ENCODE data around the gene OR5K4.
"Not testable (repeated sequence)": the region's sequence is repeated elsewhere in the genome, so short reads cannot be mapped to it uniquely, and the experiment has no call there.

Gene OR5K4

DNA sequence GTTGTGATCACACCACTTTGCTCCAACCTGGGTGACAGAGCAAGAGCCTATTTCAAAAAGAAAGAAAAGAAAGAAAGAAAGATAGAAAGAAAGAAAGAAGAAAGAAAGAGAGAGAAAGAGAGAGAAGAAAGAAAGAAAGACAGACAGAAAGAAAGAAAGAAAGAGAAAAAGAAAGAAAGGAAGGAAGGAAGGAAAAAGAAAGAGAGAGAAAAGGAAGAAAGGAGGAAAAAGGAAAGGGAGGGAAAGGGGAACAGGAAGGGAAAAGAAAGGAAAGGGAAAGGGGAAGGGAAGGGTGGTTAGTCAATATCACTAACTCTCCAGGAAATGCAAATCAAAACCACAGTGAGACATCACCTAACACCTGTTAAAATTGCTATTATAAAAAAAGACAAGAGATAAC is 18.2 kb downstream of the OR5K4 start:
- DNase-seq = no peak

DNA sequence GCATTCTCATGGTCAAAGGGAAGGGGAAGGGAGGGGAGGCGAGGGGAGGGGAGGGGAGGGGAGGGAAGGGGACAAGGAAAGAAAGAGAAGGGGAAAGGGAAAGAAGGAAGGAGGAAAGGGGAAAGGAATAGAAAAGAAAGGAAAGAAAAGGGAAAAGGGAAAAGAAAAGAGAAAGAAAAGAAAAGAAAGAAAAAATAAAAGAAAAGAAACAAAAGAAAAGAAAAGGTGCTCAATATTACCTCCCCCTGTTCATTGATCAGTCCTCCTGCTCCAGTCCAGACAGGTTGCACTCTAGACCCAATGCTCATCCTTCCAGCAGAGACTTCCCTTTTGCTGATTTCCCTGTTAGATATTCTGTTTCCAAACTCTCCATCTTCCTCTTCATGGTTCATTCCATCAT is 18.8 kb downstream of the OR5K4 start:
- no peak for DNase-seq

DNA sequence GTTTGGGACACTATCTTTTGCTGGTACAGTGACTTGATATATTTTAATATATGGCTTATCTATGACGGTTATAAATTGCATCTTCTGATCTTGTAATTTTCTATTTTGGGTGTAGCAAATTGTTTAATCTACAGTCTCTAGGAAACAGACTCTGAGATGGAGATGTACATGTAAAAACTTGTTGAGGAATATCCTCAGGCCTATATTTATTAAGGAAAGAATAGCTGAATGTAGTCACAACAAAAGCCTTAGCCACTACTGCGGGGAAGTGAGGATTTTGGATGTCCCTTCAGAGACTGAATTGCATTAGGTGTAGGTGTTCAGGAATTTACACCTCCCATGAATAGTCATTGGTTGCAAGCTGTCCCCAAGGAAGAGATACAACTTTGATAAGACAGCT is 23.0 kb downstream of the OR5K4 start:
- DNase-seq = no peak

GRCh38 chr3:98388147-98388546 is 34.5 kb downstream of the OR5K4 start:
- no peak for DNase-seq

DNA sequence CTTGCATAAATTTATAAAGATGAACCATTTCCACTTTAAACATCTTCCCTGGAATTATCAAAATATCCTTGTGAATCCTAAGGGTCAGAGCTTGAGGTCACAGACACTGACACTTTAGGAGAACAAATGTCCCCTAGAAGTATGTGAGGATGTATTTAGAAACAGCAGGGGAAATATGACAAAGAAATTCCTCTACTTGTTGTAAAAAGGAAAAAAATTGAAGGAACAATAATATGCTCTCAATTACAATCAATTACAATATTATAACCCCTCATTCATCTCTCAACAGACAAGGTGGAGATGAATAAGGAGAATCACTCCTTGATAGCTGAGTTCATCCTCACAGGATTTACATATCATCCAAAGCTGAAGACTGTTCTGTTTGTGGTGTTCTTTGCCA is 36.7 kb downstream of the OR5K4 start, which contains the start of gene OR5K3:
TSS of gene OR5K3 (plus strand) at position 301 of the 400 bp plus-strand sequence. CDS start at position 301, 0 bp downstream.
- DNase-seq = no peak

DNA sequence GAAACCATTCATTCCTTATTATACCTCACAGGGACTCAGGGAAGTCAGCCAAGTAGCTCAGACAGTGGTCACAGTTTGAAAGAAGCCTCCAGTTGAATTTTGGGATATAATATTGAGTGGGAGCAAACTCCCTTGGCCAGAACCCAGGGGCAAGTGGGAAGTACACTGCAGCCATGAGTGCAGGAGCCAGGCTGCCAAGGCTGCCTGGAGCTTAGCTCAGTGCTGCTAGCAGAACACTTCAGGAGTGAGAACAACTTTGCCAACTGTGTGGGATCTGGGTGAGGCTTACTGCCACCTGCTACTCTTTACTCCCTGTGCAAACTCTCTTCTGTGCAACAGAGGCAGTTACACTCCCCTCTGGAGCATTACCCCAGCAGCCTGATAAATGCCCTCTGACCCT is 41.4 kb downstream of the OR5K4 start:
- no peak for DNase-seq

- DNase-seq = not testable (repeated sequence)
Observed at GRCh38 chr3:98396482-98396881, 42.8 kb downstream of the OR5K4 start.

DNA sequence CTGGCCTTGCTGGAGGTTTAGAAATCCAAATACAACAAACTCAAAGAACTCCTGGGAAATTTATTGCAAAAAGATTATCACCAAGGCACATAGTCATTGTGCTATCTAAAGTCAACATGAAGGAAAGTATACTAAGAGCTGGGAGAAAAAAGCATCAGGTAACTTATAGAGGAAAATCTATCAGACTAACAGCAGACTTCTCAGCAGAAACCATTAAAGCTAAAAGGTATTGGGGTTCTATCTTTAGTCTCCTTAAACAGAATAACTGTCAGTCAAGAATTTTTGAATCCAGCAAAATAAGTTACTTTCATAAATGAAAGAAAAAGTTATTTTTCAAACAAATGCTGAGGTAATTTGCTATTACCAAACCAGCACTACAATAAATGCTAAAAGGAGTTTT is 44.9 kb downstream of the OR5K4 start:
- DNase-seq = no peak

DNA sequence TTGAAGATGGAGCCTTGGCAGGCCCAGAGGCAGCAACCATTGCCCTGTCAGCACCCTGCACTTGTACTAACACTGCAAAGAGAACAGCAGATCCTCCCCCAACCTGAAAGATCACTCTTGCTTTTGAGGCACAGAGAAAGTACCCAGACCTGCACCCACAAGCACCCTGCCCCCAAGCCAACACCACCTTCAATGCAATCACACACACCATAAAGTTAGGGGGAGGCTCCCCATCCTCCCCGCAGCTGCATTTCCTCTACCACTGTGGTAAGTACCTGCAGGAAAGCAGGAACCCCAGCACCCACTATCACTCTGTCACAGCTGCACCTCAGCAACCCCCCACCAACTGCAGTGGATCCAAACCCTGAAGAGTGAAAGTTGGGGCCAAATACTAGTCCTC is 48.9 kb downstream of the OR5K4 start:
- no peak for DNase-seq

DNA sequence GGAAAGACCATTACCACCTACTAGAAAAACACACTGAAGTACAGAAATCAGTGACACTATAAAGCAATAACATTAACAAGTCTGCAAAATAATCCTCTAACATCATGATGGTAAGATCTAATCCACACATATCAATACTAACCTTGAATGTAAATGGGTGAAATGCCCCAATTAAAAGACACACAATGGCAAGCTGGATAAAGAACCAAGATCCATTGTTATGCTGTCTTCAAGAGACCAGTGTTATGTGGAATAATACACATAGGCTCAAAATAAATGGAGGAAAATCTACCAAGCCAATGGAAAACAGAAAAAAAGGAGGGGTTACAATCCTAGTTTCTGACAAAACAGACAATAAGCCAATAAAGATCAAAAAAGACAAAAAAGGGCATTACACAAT is 50.4 kb downstream of the OR5K4 start:
- DNase-seq = no peak

All from NCI-H2029 treated with DMSO at 0.1 percent for 48 hours (cell line).